ENCODE results near the gene GARRE1.

GARRE1 gene

GRCh38 chr19:34300380-34300779 is 46.0 kb downstream of the GARRE1 start:
- no peak for DNase-seq

GRCh38 chr19:34300962-34301361 is 46.6 kb downstream of the GARRE1 start:
- DNase-seq: no peak
